ENCODE results near the gene CSNK2A3. TPM values are rescaled to one million over a fixed set of nuclear protein-coding genes. Genes with fewer than 3 reads are reported as not detected.

The CSNK2A3 gene
- total and polyA plus RNA-seq, 3 donors from 2014 or later: 1.5 to 4.0 (median 3.9) TPM

DNA sequence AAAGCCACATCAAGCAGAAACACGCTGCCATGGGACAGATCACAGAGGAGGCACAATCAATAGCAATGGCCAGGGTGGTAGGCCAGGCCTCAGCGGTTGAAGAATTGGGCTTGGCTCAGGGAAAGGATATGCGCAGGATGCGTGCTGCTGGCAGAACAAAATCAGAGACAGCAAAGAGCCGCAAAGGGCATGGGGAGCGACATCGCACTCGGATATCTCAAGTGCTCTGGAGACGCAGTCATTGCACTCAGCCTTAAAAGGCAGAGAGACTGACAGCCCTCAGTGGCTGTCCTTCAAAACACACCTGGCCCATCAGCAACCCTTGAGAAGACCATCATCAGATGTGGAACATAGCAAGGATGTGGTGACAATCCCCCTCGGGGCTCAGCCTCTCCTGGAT, 50.5 kb downstream of the CSNK2A3 start:
- no peak overlapping the region for H3K4me3 ChIP-seq
- H3K9me3 ChIP-seq: no peaks in the 10 kb centered on the region
- no peaks in the 10 kb centered on the region for H3K36me3 ChIP-seq (ENCODE audit: low read depth, missing control alignments)
- no peak for DNase-seq
- TF ChIP-seq POLR2A (IDR thresholded peaks at IDR 0.05) (no peak), CTCF (IDR thresholded peaks at IDR 0.05) (no peak)
- WGBS, 2 donors: 92 to 96% methylated on average over 9 to 10 of the region's 10 CpGs
- H3K27me3 ChIP-seq: no peaks in the 10 kb centered on the region
- intact Hi-C loops (cut with DNase I; ENCODE audit: low total_unique reads): no loop called here
- no peak overlapping the region for H3K27ac ChIP-seq
- peaks cover 3% of the 10 kb centered on the region for H3K4me1 ChIP-seq
